T-cell (primary cell): ENCODE data around the gene GOLGA8M. TPM values are rescaled to one million over a fixed set of nuclear protein-coding genes. Genes with fewer than 3 reads are reported as not detected.

Experiments
- total RNA-seq, 35 experiments: library from RNA in 6 of 35; stranded (reverse) in 6 of 35; fragments of 120-200 nt in 1 of 35; gene quantifications; one replicate each; pipeline versions ENCODE4 v1.2.1 to v1.2.4 and lab custom pipeline; 2013 to 2026

GOLGA8M gene
- total RNA-seq, 5 donors from 2014 or later (not counting 1 experiment from before 2014, with no cell fraction given) = 1.6 to 4.6 (median 2.2) TPM

Other genes with a start within 250 kb of the GOLGA8M start
- gene GOLGA8G, start 179.4 kb downstream of the GOLGA8M start, total RNA-seq = under 1 TPM in 3 of 5 donors, not detected in 2; 0.03 to 0.46 (median 0.12) TPM
- gene GOLGA6L25, start 158.9 kb downstream of the GOLGA8M start, total RNA-seq = not detected
- not detected for gene GOLGA6L7, start 136.2 kb upstream of the GOLGA8M start, total RNA-seq
- gene APBA2, start 173.6 kb upstream of the GOLGA8M start, total RNA-seq = 100 to 1,000 TPM in 2 of 5 donors, 10 to 100 TPM in 3; 78.9 to 118 (median 94.9) TPM